Stimulated activated CD8-positive, alpha-beta memory T cell treated with anti-CD3 and anti-CD28 coated beads, Interleukin-2, amount 100 ng/mL, for 48 hours (primary cell): ENCODE data around the gene ZMAT2.
"Not testable (repeated sequence)": the region's sequence is repeated elsewhere in the genome, so short reads cannot be mapped to it uniquely, and the experiment has no call there.

Source experiments
- DNase-seq, 2 donors: peaks; one replicate each; pipeline ENCODE4 v3.0.0-alpha.2; 2020; ENCODE audit warnings: low read depth in 2 of 2

Gene ZMAT2

GRCh38 chr5:140708787-140709186, 8.5 kb downstream of the ZMAT2 start:
- not testable (repeated sequence) for DNase-seq

GRCh38 chr5:140710899-140711552, 10.8 kb downstream of the ZMAT2 start:
- peak; percentile 64 to 80 for DNase-seq

GRCh38 chr5:140711794-140712193, 11.5 kb downstream of the ZMAT2 start:
- DNase-seq, result no peak

DNA sequence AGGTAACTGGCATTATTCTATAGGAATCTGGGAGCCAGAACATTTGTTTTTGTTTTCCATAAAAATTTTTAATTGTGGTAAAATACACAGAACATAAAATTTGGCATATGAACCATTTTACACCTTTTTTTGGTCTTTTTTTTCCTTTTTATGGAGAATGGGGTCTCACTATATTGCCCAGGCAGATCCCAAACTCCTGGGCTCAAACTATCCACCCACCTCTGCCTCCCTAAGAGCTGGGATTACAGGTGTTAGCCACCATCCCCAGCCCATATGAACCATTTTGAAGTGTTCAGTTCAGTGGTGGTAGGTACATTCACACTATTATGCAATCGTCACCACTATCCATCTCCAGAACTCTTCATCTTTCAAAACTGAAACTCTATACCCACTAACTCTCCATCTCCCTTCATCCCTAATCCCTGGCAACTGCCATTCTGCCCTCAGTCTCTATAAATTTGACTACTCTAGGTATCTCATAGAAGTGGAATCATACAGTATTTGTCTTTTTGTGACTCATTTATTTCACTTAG, 13.4 kb downstream of the ZMAT2 start:
- DNase-seq, result no peak

- DNase-seq, result not testable (repeated sequence)
Measured at GRCh38 chr5:140716238-140716637, 16.0 kb downstream of the ZMAT2 start.

DNA sequence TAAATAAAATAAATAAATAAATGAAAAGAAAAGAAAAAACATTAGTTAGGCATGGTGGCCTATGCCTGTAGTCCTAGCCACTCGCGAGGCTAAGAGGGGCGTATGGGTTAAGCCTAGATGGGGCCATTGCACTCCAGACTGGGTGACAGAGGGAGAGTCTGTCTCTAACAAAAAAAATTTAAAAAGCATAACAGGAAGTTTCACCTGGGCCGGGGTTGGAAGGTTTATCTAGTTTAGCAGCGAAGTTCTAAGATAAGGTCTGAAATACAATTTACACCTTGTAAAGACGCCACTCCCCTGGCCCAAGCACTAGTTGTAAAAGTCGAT, 18.0 kb downstream of the ZMAT2 start:
- DNase-seq, result no peak

GRCh38 chr5:140720738-140721137, 20.5 kb downstream of the ZMAT2 start:
- not testable (repeated sequence) for DNase-seq

DNA sequence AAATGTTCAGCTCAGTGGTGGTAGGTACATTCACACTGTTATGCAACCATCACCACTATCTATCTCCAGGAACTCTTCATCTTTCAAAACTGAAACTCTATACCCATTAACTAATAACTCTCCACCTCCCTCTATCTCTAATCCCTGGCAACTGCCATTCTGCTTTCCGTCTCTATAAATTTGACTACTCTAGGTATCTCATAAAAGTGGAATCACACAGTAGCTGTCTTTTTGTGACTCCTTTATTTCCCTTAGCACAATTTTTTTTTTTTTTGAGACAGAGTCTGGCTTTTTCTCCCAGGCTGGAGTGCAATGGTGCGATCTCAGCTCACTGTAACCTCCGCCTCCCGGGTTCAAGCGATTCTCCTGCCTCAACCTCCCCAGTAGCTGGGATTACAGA, 21.1 kb downstream of the ZMAT2 start:
- DNase-seq, result not testable (repeated sequence)

- DNase-seq, result peak; percentile 55 to 68
Measured at GRCh38 chr5:140725799-140726471, 25.7 kb downstream of the ZMAT2 start.

DNA sequence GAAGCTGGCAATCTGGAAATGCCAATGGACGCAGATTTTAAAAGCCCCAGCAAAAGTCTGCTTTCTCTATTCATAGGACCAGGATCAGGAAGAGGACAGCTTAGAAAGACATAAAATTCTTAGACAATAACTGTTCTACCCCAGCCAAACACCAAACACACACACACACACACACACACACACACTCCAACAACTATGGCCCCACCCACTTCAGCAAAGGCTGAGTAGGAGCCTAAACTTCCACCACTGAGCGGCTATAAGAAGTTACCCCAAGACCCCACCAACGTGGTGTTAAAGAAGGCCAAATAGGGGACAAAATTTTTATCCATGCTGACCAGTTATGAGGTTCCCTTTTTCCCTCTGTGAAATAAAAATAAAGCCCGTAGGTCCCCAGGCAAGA, 32.9 kb downstream of the ZMAT2 start:
- DNase-seq, result no peak

DNA sequence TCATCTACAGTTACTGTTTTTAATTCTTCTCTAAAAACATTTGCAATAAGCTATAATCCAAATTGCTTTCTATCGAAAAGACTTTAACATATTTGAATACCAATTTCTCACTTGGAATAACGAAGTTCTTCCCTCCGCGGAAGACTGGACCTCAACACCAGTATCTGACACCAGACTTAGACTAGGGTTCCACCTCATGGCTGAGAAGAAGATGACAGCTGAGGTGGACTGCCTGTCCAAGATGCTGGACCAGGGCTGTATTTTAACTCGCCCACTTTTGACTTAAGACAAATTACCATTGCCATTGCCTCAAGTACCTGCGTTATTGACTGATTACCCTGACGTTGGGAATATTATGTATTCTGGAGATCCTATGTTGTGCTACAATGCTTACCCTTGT, 34.1 kb downstream of the ZMAT2 start:
- DNase-seq, result no peak

- no peak for DNase-seq
Measured at GRCh38 chr5:140737486-140737885, 37.2 kb downstream of the ZMAT2 start.

- DNase-seq, result no peak
Measured at GRCh38 chr5:140741967-140742366, 41.7 kb downstream of the ZMAT2 start.

- no peak for DNase-seq
Measured at GRCh38 chr5:140753561-140753960, 53.3 kb downstream of the ZMAT2 start.
